H1 (cell line): ENCODE results near the gene CHD5. TPM values are rescaled to one million over a fixed set of nuclear protein-coding genes. Genes with fewer than 3 reads are reported as not detected.

Experiments
- CTCF ChIA-PET: fragments of 300-600 bp; sonication (Branson Sonifier 250); formaldehyde crosslinking; loops from one replicate; lab custom pipeline; 2021; ENCODE audit not compliant: partially characterized antibody; lab: Charles Lee
- POLR2A ChIA-PET: fragments of 300-600 bp; sonication (Branson Sonifier 250); formaldehyde crosslinking; loops from one replicate; lab custom pipeline; 2021; ENCODE audit warnings: inconsistent platforms; ENCODE audit not compliant: partially characterized antibody; lab: Charles Lee
- DNase-seq, 2 experiments: peaks; one replicate each; pipeline versions ENCODE4 v3.0.0 to v3.0.0-alpha.2; 2010 to 2022; ENCODE audit warnings: low spot score in 2 of 2, low read depth in 1 of 2, mixed read lengths in 1 of 2
- FAIRE-seq: peaks from 2 replicates; lab custom pipeline; 2011; peaks lifted over from hg19 to GRCh38; lab: Jason Lieb, UNC
- H2AFZ ChIP-seq: 2 replicates; pipeline ENCODE4 v1.8.1; 2012; ENCODE audit warnings: low read length, inconsistent platforms
- H2AK5ac ChIP-seq: 2 replicates; pipeline ENCODE4 v1.6.1; 2013; ENCODE audit warnings: low read depth, low read length
- H2BK120ac ChIP-seq: replicated peaks from 2 replicates; pipeline ENCODE3; 2013; ENCODE audit warnings: low read depth, low read length, inconsistent platforms
- H2BK12ac ChIP-seq: 2 replicates; pipeline ENCODE4 v1.6.1; 2013; ENCODE audit warnings: low read depth, low read length
- H2BK15ac ChIP-seq: 2 replicates; pipeline ENCODE4 v1.6.1; 2013; ENCODE audit warnings: low read length
- H2BK20ac ChIP-seq: 2 replicates; pipeline ENCODE4 v1.6.1; 2013; ENCODE audit warnings: low read length
- H2BK5ac ChIP-seq: 2 replicates; pipeline ENCODE4 v1.6.1; 2013; ENCODE audit warnings: low read depth, low read length
- H3K14ac ChIP-seq: 2 replicates; pipeline ENCODE4 v1.6.1; 2013; ENCODE audit warnings: inconsistent platforms; ENCODE audit not compliant: insufficient read length
- H3K18ac ChIP-seq: 2 replicates; pipeline ENCODE4 v1.6.1; 2013; ENCODE audit warnings: low read length; ENCODE audit errors: extremely low read depth
- H3K23ac ChIP-seq: 2 replicates; pipeline ENCODE4 v1.6.1; 2013; ENCODE audit warnings: inconsistent platforms; ENCODE audit not compliant: insufficient read length
- H3K23me2 ChIP-seq: 2 replicates; pipeline ENCODE4 v1.6.1; 2013; ENCODE audit warnings: low read depth, low read length
- H3K27ac ChIP-seq: 2 replicates; pipeline ENCODE4 v1.6.1; 2011; ENCODE audit warnings: low read depth, low read length, inconsistent platforms
- H3K27me3 ChIP-seq, 4 experiments: replicated peaks in 1 of 4; 1 replicate in 1 of 4; 2 replicates in 3 of 4; pipeline versions ENCODE4 v1.6.1 to v1.8.1; 2011 to 2013; ENCODE audit warnings: low read length in 3 of 4, mild to moderate bottlenecking in 3 of 4, inconsistent platforms in 2 of 4, mixed read lengths in 2 of 4, moderate library complexity in 1 of 4; ENCODE audit not compliant: control insufficient read depth in 3 of 4, insufficient read depth in 3 of 4; ENCODE audit errors: extremely low read depth in 1 of 4
- H3K36me3 ChIP-seq, 4 experiments: 2 replicates each; pipeline versions ENCODE4 v1.6.1 to v1.8.1; 2011 to 2013; ENCODE audit warnings: mild to moderate bottlenecking in 4 of 4, low read length in 3 of 4, moderate library complexity in 2 of 4, control low read depth in 1 of 4, inconsistent platforms in 1 of 4; ENCODE audit not compliant: insufficient read depth in 4 of 4, control insufficient read depth in 2 of 4
- H3K4ac ChIP-seq: replicated peaks from 2 replicates; pipeline ENCODE3; 2013; ENCODE audit warnings: low read length, low read depth, mixed read lengths, inconsistent platforms; ENCODE audit not compliant: insufficient read length
- H3K4me1 ChIP-seq, 4 experiments: replicated peaks in 1 of 4; 1 replicate in 1 of 4; 2 replicates in 3 of 4; pipeline versions ENCODE4 v1.6.1 to v1.8.1; 2011 to 2013; ENCODE audit warnings: low read length in 3 of 4, inconsistent platforms in 2 of 4, mixed read lengths in 1 of 4; ENCODE audit not compliant: insufficient read depth in 4 of 4, control insufficient read depth in 3 of 4
- H3K4me2 ChIP-seq, 2 experiments: 2 replicates each; pipeline versions ENCODE4 v1.6.1 to v1.8.1; 2011 to 2013; ENCODE audit warnings: low read depth in 2 of 2, low read length in 2 of 2, control low read depth in 1 of 2, inconsistent platforms in 1 of 2, mild to moderate bottlenecking in 1 of 2; ENCODE audit not compliant: insufficient read depth in 1 of 2
- H3K4me3 ChIP-seq, 4 experiments: fragments of 200-600, 300-600 bp in 1 of 4; sonication (generic), shearing (Covaris generic), sonication (Bioruptor Twin) in 1 of 4; 2 replicates each; pipeline versions ENCODE4 v1.5.1 to v1.8.1; 2011 to 2016; ENCODE audit warnings: low read length in 4 of 4, low read depth in 3 of 4, control low read depth in 2 of 4, inconsistent platforms in 2 of 4, mild to moderate bottlenecking in 2 of 4, mixed read lengths in 1 of 4, moderate library complexity in 1 of 4; ENCODE audit not compliant: insufficient read depth in 2 of 4; ENCODE audit errors: extremely low read depth in 1 of 4
- H3K56ac ChIP-seq: replicated peaks from 2 replicates; pipeline ENCODE3; 2013; ENCODE audit warnings: low read depth, mild to moderate bottlenecking, mixed read lengths, low read length, inconsistent platforms; ENCODE audit not compliant: insufficient read length
- H3K79me1 ChIP-seq: 2 replicates; pipeline ENCODE4 v1.6.1; 2013; ENCODE audit warnings: low read depth, low read length, control low read depth
- H3K79me2 ChIP-seq, 2 experiments: 2 replicates each; pipeline versions ENCODE4 v1.6.1 to v1.8.1; 2012 to 2013; ENCODE audit warnings: low read length in 2 of 2, mild to moderate bottlenecking in 2 of 2, inconsistent platforms in 1 of 2; ENCODE audit not compliant: insufficient read depth in 2 of 2, control insufficient read depth in 1 of 2
- H3K9ac ChIP-seq, 4 experiments: replicated peaks in 1 of 4; 1 replicate in 1 of 4; 2 replicates in 3 of 4; pipeline versions ENCODE4 v1.6.1 to v1.8.1; 2011 to 2013; ENCODE audit warnings: low read depth in 3 of 4, low read length in 3 of 4, control low read depth in 2 of 4, mild to moderate bottlenecking in 2 of 4, moderate library complexity in 2 of 4, inconsistent platforms in 1 of 4; ENCODE audit errors: extremely low read depth in 1 of 4
- H3K9me3 ChIP-seq, 2 experiments: 2 replicates each; pipeline versions ENCODE4 v1.6.1 to v1.8.1; 2012 to 2013; ENCODE audit warnings: mild to moderate bottlenecking in 2 of 2, moderate library complexity in 2 of 2, control low read depth in 1 of 2, inconsistent platforms in 1 of 2, low read depth in 1 of 2, low read length in 1 of 2, mixed read lengths in 1 of 2; ENCODE audit not compliant: insufficient read depth in 2 of 2
- H4K20me1 ChIP-seq, 2 experiments: replicated peaks in 1 of 2; 2 replicates each; pipeline versions ENCODE3 to v1.8.1; 2011 to 2013; ENCODE audit warnings: inconsistent platforms in 2 of 2, low read length in 2 of 2, mild to moderate bottlenecking in 1 of 2; ENCODE audit not compliant: insufficient read depth in 2 of 2, control insufficient read depth in 1 of 2
- H4K5ac ChIP-seq: 2 replicates; pipeline ENCODE4 v1.6.1; 2013; ENCODE audit warnings: low read length, low read depth, mixed read lengths, inconsistent platforms; ENCODE audit not compliant: insufficient read length
- H4K8ac ChIP-seq: 2 replicates; pipeline ENCODE4 v1.8.0; 2013; ENCODE audit warnings: mild to moderate bottlenecking, moderate library complexity, low read length, inconsistent platforms; ENCODE audit not compliant: insufficient read depth; ENCODE audit errors: extremely low read depth
- H4K91ac ChIP-seq: replicated peaks from 2 replicates; pipeline ENCODE3; 2013; ENCODE audit warnings: low read length, mixed read lengths, inconsistent platforms; ENCODE audit not compliant: insufficient read length
- TAF1 ChIP-seq: IDR thresholded peaks from 2 replicates; pipeline ENCODE4 v1.6.1; 2011; ENCODE audit warnings: mild to moderate bottlenecking, low read depth, low read length
- WGBS, 2 experiments: shearing (Covaris generic) in 1 of 2; methylation state at CpG; one replicate each; pipeline versions ENCODE4 v1.1.6 to v1.1.7; 2013 to 2015; ENCODE audit warnings: low lambda C conversion rate in 2 of 2, mixed read lengths in 2 of 2, inconsistent platforms in 1 of 2, low coverage in 1 of 2, missing lambda C conversion rate in 1 of 2; ENCODE audit not compliant: insufficient replicate concordance in 2 of 2, insufficient coverage in 1 of 2, insufficient read length in 1 of 2; ENCODE audit errors: extremely low coverage in 1 of 2, missing lambda C conversion rate in 1 of 2; 5-methylcytosine and 5-hydroxymethylcytosine counted together
- polyA plus RNA-seq, 7 experiments: library from polyadenylated mRNA; depleted of rRNA in 3 of 7; stranded (reverse) in 5 of 7; unstranded in 2 of 7; fragments of >200 nt in 5 of 7; fragments of 200-250 nt in 2 of 7; gene quantifications; 1 replicate in 5 of 7; 2 replicates in 1 of 7; 4 replicates in 1 of 7; pipeline versions ENCODE4 v1.2.1 to v1.2.3, GENCODE V29; 2011 to 2013; ENCODE audit warnings: missing spikeins in 2 of 7, mixed read lengths in 2 of 7
- total RNA-seq: library from RNA; stranded (reverse); fragmentation: NEBNext Ultra II Directional; extraction: Animal tissue kit (Norgen Biotek cat#: 25700); gene quantifications from 2 replicates; pipeline ENCODE4 v1.2.1, GENCODE V29; 2021

Gene CHD5
- total and polyA plus RNA-seq, 2 of the 8 experiments (the other 6 are each of a cell fraction or from before 2014, with no cell fraction given), result 0.42 to 1.8 TPM

DNA sequence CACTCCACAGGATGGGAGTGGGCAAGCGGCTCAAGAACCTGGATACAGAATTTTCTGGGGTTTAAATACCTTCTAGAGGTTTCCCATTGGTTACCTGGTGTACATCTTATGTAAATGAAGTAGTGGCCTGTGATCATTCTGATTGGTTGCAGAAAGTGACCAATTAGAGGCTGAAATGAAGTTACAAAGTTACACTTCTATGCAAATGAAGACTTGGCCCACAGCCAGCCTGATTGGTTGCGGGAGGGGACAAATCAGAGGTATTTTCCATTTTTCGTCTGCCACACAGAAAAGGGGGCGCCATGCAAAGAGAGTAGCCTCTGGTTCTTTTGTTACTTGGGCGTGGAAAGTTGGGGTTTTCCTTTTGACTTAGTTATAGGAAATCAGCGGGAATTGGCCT, 125.5 kb downstream of the CHD5 start:
- no peaks in the 10 kb centered on the region for H3K79me2 ChIP-seq
- H2BK15ac ChIP-seq, result no peak overlapping the region
- H3K14ac ChIP-seq, result no peak overlapping the region
- CTCF ChIA-PET, result interaction anchor here (1.3 to 5.5 kb wide), 6 partner anchors 9 to 114 kb away, joined by 5 to 43 read pairs (median 18); no protein-coding TSS in a partner anchor
- H2BK20ac ChIP-seq, result no peak overlapping the region
- H4K91ac ChIP-seq, result no peak overlapping the region
- no peak overlapping the region for H2AFZ ChIP-seq
- H2AK5ac ChIP-seq, result no peak overlapping the region
- H3K4me2 ChIP-seq, result no peak overlapping the region
- no peak overlapping the region for H3K4me3 ChIP-seq
- H3K18ac ChIP-seq, result no peak overlapping the region
- peaks cover 2 to 6% (median 4%) of the 10 kb centered on the region in 4 experiments; a peak in 4 of 7 replicates for H3K4me1 ChIP-seq
- H3K79me1 ChIP-seq, result no peaks in the 10 kb centered on the region; the same call in 1 of the 2 replicates
- H3K27ac ChIP-seq, result no peak overlapping the region
- no peaks in the 10 kb centered on the region for H3K23me2 ChIP-seq
- no peak for TF ChIP-seq TAF1
- TF ChIP-seq, all 59 proteins: peak for 0
- H3K36me3 ChIP-seq, result no peaks in the 10 kb centered on the region
- POLR2A ChIA-PET, result no interaction called here
- no peak overlapping the region for H3K56ac ChIP-seq
- no peak overlapping the region for H2BK12ac ChIP-seq
- no peaks in the 10 kb centered on the region; a peak in 1 of 7 replicates for H3K27me3 ChIP-seq
- WGBS, 2 experiments, result 89% methylated on average over 6 of the region's 6 CpGs; no CpG with 5 or more reads in 1 of the 2 experiments
- no peak overlapping the region for H3K4ac ChIP-seq
- no peak overlapping the region for H2BK120ac ChIP-seq
- H4K8ac ChIP-seq, result no peak overlapping the region
- no peak overlapping the region for H3K23ac ChIP-seq
- peaks cover 0 to 3% of the 10 kb centered on the region in 2 experiments for H4K20me1 ChIP-seq
- DNase-seq (no peak), FAIRE-seq (no peak)
- no peaks in the 10 kb centered on the region for H3K9me3 ChIP-seq
- H3K9ac ChIP-seq, result no peak overlapping the region
- no peak overlapping the region for H4K5ac ChIP-seq
- no peak overlapping the region for H2BK5ac ChIP-seq
